KG1 (cell line): ENCODE measurements around the gene WASHC3.
A peak's percentile ranks its signal among the peaks of the same experiment; 100 is the strongest.
"Not testable (repeated sequence)": the region's sequence is repeated elsewhere in the genome, so short reads cannot be mapped to it uniquely, and the experiment has no call there.

Experiments
- DNase-seq: peaks from one replicate; lab custom pipeline; 2025; lab: John Stamatoyannopoulos, UW

The WASHC3 gene

GRCh38 chr12:102061560-102062418 lies at the start of gene WASHC3:
WASHC3 (minus strand) TSS chr12:102061991; CDS start chr12:102061962, 29 bp downstream.
- DNase-seq = peak; percentile 87

GRCh38 chr12:102110782-102111181 lies 49.0 kb upstream of the WASHC3 start:
- DNase-seq = no peak

GRCh38 chr12:102107970-102108369 lies 46.2 kb upstream of the WASHC3 start:
- no peak for DNase-seq

GRCh38 chr12:102106905-102107304 lies 45.1 kb upstream of the WASHC3 start:
- no peak for DNase-seq

GRCh38 chr12:102096855-102097254 lies 35.1 kb upstream of the WASHC3 start:
- no peak for DNase-seq

GRCh38 chr12:102095677-102096263 lies 34.0 kb upstream of the WASHC3 start:
- DNase-seq = no peak

- no peak for DNase-seq
These were observed 31.5 kb upstream of the WASHC3 start for GRCh38 chr12:102093319-102093718.

GRCh38 chr12:102089228-102089835 lies 27.5 kb upstream of the WASHC3 start:
- DNase-seq = not testable (repeated sequence)

GRCh38 chr12:102080842-102081241 lies 19.1 kb upstream of the WASHC3 start:
- DNase-seq = no peak

- DNase-seq = not testable (repeated sequence)
These were observed 10.3 kb upstream of the WASHC3 start for GRCh38 chr12:102072092-102072491.

- peak; percentile 7 for DNase-seq
These were observed 7.9 kb upstream of the WASHC3 start for GRCh38 chr12:102069707-102070106.

- DNase-seq = no peak
These were observed 5.9 kb upstream of the WASHC3 start for GRCh38 chr12:102067574-102068258.

GRCh38 chr12:102064476-102064875 lies 2.7 kb upstream of the WASHC3 start:
- DNase-seq = no peak

- DNase-seq = no peak
These were observed 1.3 kb upstream of the WASHC3 start for GRCh38 chr12:102063069-102063468.

- DNase-seq = no peak
These were observed 622 bp upstream of the WASHC3 start for GRCh38 chr12:102062419-102062806.

- no peak for DNase-seq
These were observed 663 bp downstream of the WASHC3 start for GRCh38 chr12:102061096-102061559.

- DNase-seq = no peak
These were observed 2.4 kb downstream of the WASHC3 start for GRCh38 chr12:102059343-102059742.

GRCh38 chr12:102054345-102054744 lies 7.4 kb downstream of the WASHC3 start:
- no peak for DNase-seq

- DNase-seq = no peak
These were observed 8.8 kb downstream of the WASHC3 start for GRCh38 chr12:102053062-102053349.

GRCh38 chr12:102052192-102053061 lies 9.4 kb downstream of the WASHC3 start:
- DNase-seq = no peak

GRCh38 chr12:102051431-102051965 lies 10.3 kb downstream of the WASHC3 start:
- DNase-seq = no peak
